Caco-2 (cell line): ENCODE measurements around the gene NCAM2. TPM values are rescaled to one million over a fixed set of nuclear protein-coding genes. Genes with fewer than 3 reads are reported as not detected.

Experiments
- BruUV-seq: library from RNA; stranded (reverse); fragments of 400-500 nt; replicated peaks from 2 replicates; lab custom pipeline; 2021; lab: Mats Ljungman, UMichigan
- CTCF ChIA-PET: fragments of 300-600 bp; sonication (Branson Sonifier 250); formaldehyde crosslinking; loops from one replicate; lab custom pipeline; 2022; ENCODE audit warnings: antibody characterized with exemption; lab: Charles Lee
- POLR2A ChIA-PET: fragments of 300-600 bp; sonication (Branson Sonifier 250); formaldehyde crosslinking; loops from one replicate; lab custom pipeline; 2022; ENCODE audit warnings: antibody characterized with exemption; lab: Charles Lee
- DNase-seq, 2 experiments: peaks; one replicate each; pipeline versions ENCODE4 v3.0.0 to v3.0.0-alpha.2; 2020 to 2022
- H3K27me3 ChIP-seq: replicated peaks from 2 replicates; pipeline ENCODE4 v1.6.0; 2011; ENCODE audit warnings: low read length; ENCODE audit not compliant: control insufficient read depth, insufficient read depth
- H3K36me3 ChIP-seq: 2 replicates; pipeline ENCODE4 v1.5.1; 2011; ENCODE audit warnings: low read length; ENCODE audit not compliant: control insufficient read depth, insufficient read depth
- H3K4me1 ChIP-seq: fragments of 250-450 bp; sonication (Bioruptor Pico); 2 replicates; pipeline ENCODE4 v1.5.1; 2020; ENCODE audit warnings: mild to moderate bottlenecking
- H3K4me3 ChIP-seq: 2 replicates; pipeline ENCODE4 v1.5.1; 2011; ENCODE audit warnings: low read depth, mild to moderate bottlenecking, control low read depth, low read length
- H3K9me3 ChIP-seq: fragments of 250-450 bp; sonication (Bioruptor Pico); 2 replicates; pipeline ENCODE4 v1.5.1; 2020; ENCODE audit warnings: mild to moderate bottlenecking, moderate library complexity
- H3K27ac Mint-ChIP-seq: one replicate; pipeline ENCODE4 v1.8.0; 2022; ENCODE audit warnings: mixed read lengths; ENCODE audit not compliant: unreplicated experiment
- H3K27me3 Mint-ChIP-seq: one replicate; pipeline ENCODE4 v1.8.0; 2022; ENCODE audit warnings: mixed read lengths; ENCODE audit not compliant: insufficient read depth, unreplicated experiment
- H3K36me3 Mint-ChIP-seq: one replicate; pipeline ENCODE4 v1.8.0; 2022; ENCODE audit warnings: mild to moderate bottlenecking, mixed read lengths; ENCODE audit not compliant: insufficient read depth, unreplicated experiment
- H3K4me1 Mint-ChIP-seq: one replicate; pipeline ENCODE4 v1.8.0; 2022; ENCODE audit warnings: low read depth, mixed read lengths; ENCODE audit not compliant: unreplicated experiment
- H3K4me3 Mint-ChIP-seq: one replicate; pipeline ENCODE4 v1.8.0; 2022; ENCODE audit warnings: mild to moderate bottlenecking, moderate library complexity, mixed read lengths; ENCODE audit not compliant: unreplicated experiment
- H3K9me3 Mint-ChIP-seq: one replicate; pipeline ENCODE4 v1.8.0; 2022; ENCODE audit warnings: mixed read lengths; ENCODE audit not compliant: unreplicated experiment
- CTCF ChIP-seq, 2 experiments: fragments of 200-600 bp in 1 of 2; IDR thresholded peaks; 1 replicate in 1 of 2; 2 replicates in 1 of 2; pipeline versions ENCODE4 v1.5.1 to v1.8.0; 2011 to 2022; ENCODE audit warnings: antibody characterized with exemption in 1 of 2, control low read depth in 1 of 2, inconsistent platforms in 1 of 2, low read depth in 1 of 2, low read length in 1 of 2, mild to moderate bottlenecking in 1 of 2, moderate library complexity in 1 of 2; ENCODE audit not compliant: insufficient read depth in 1 of 2, severe bottlenecking in 1 of 2, unreplicated experiment in 1 of 2
- intact Hi-C: fragments of 100-400 bp; cut with micrococcal nuclease; formaldehyde crosslinking; loops from one replicate; pipeline ENCODE4 v1.10.0; 2022; ENCODE audit not compliant: unreplicated experiment
- total RNA-seq: library from RNA; stranded (reverse); gene quantifications from 2 replicates; pipeline ENCODE4 v1.2.3, GENCODE V29; 2022

Gene NCAM2
- total RNA-seq, 1 experiment from 2014 or later = not detected

- Mint-ChIP-seq H3K27ac (no peak overlapping the region), H3K9me3 (no peaks in the 10 kb centered on the region), H3K4me3 (no peak overlapping the region), H3K36me3 (no peaks in the 10 kb centered on the region), H3K27me3 (no peaks in the 10 kb centered on the region), H3K4me1 (no peaks in the 10 kb centered on the region)
- Histone ChIP-seq H3K4me3 (no peak overlapping the region), H3K36me3 (no peaks in the 10 kb centered on the region), H3K27me3 (no peaks in the 10 kb centered on the region), H3K4me1 (no peaks in the 10 kb centered on the region), H3K9me3 (no peaks in the 10 kb centered on the region)
- BruUV-seq = no TSS peak
- TF ChIP-seq CTCF (IDR thresholded peaks at IDR 0.05; ENCODE audit: insufficient read depth in 1 of 2, low read depth in 1 of 2, low read length in 1 of 2, severe bottlenecking in 1 of 2, unreplicated experiment in 1 of 2) = no peak
- intact Hi-C loops = no loop called here
- ChIA-PET CTCF (no interaction called here), POLR2A (no interaction called here)
- no peak for DNase-seq
These were observed 228.3 kb downstream of the NCAM2 start for GRCh38 chr21:21226472-21226871.

- Histone ChIP-seq H3K4me1 (no peaks in the 10 kb centered on the region), H3K36me3 (no peaks in the 10 kb centered on the region), H3K4me3 (no peak overlapping the region), H3K27me3 (no peaks in the 10 kb centered on the region), H3K9me3 (no peaks in the 10 kb centered on the region)
- no peak for DNase-seq
- POLR2A ChIA-PET = no interaction called here
- BruUV-seq = no TSS peak
- Mint-ChIP-seq H3K27ac (no peak overlapping the region), H3K27me3 (no peaks in the 10 kb centered on the region), H3K4me3 (no peak overlapping the region), H3K36me3 (no peaks in the 10 kb centered on the region), H3K4me1 (no peaks in the 10 kb centered on the region), H3K9me3 (no peaks in the 10 kb centered on the region)
- no peak for TF ChIP-seq CTCF (IDR thresholded peaks at IDR 0.05; ENCODE audit: insufficient read depth in 1 of 2, low read depth in 1 of 2, low read length in 1 of 2, severe bottlenecking in 1 of 2, unreplicated experiment in 1 of 2)
- intact Hi-C loops = no loop called here
- CTCF ChIA-PET = no interaction called here
These were observed 232.5 kb downstream of the NCAM2 start for GRCh38 chr21:21230672-21231071.

GRCh38 chr21:21231913-21232312, 233.7 kb downstream of the NCAM2 start:
- ChIA-PET POLR2A (no interaction called here), CTCF (no interaction called here)
- Histone ChIP-seq H3K4me1 (no peaks in the 10 kb centered on the region), H3K9me3 (no peaks in the 10 kb centered on the region), H3K36me3 (no peaks in the 10 kb centered on the region), H3K27me3 (no peaks in the 10 kb centered on the region), H3K4me3 (no peak overlapping the region)
- H3K27me3 Mint-ChIP-seq = no peaks in the 10 kb centered on the region
- no peaks in the 10 kb centered on the region for H3K36me3 Mint-ChIP-seq
- no peak overlapping the region for H3K27ac Mint-ChIP-seq
- no peak for DNase-seq
- TF ChIP-seq CTCF (IDR thresholded peaks at IDR 0.05; ENCODE audit: insufficient read depth in 1 of 2, low read depth in 1 of 2, low read length in 1 of 2, severe bottlenecking in 1 of 2, unreplicated experiment in 1 of 2) = no peak
- intact Hi-C loops = loop anchor here (1.0 kb wide), 1 partner anchor 689 kb away; no protein-coding TSS in a partner anchor
- no TSS peak for BruUV-seq
- H3K9me3 Mint-ChIP-seq = no peaks in the 10 kb centered on the region
- H3K4me1 Mint-ChIP-seq = no peaks in the 10 kb centered on the region
- H3K4me3 Mint-ChIP-seq = no peak overlapping the region
